Body of pancreas (tissue), 4 donors: ENCODE measurements around the gene APBA2. TPM values are rescaled to one million over a fixed set of nuclear protein-coding genes. Genes with fewer than 3 reads are reported as not detected.

Source experiments
- ATAC-seq: fragments of 150-250 bp; one replicate; pipeline ENCODE4 v1.9.1; 2016
- DNase-seq, 4 donors: peaks; one replicate each; pipeline ENCODE4 v3.0.0-alpha.2; 2019
- H3K27ac ChIP-seq, 4 donors: fragments of 200-600 bp; sonication (generic); 1 replicate in 3 of 4; 2 replicates in 1 of 4; pipeline versions ENCODE4 v1.5.1 to v1.6.1; 2016 to 2019; ENCODE audit warnings: mild to moderate bottlenecking in 1 of 4, mixed read lengths in 1 of 4, moderate library complexity in 1 of 4
- H3K27me3 ChIP-seq, 2 donors: fragments of 200-600 bp; sonication (generic); one replicate each; pipeline ENCODE4 v1.6.0; 2016; ENCODE audit warnings: mild to moderate bottlenecking in 1 of 2
- H3K36me3 ChIP-seq, 2 donors: fragments of 200-600 bp; sonication (generic); replicated peaks in 1 of 2; 2 replicates each; pipeline ENCODE4 v1.5.1; 2016; ENCODE audit warnings: low read depth in 2 of 2; ENCODE audit not compliant: insufficient read depth in 1 of 2
- H3K4me1 ChIP-seq: fragments of 200-600 bp; sonication (generic); one replicate; pipeline ENCODE4 v1.6.0; 2016
- H3K4me3 ChIP-seq, 2 donors: fragments of 200-600 bp; sonication (generic); 1 replicate in 1 of 2; 2 replicates in 1 of 2; pipeline ENCODE4 v1.5.1; 2016 to 2019
- H3K9me3 ChIP-seq, 3 donors: fragments of 200-600 bp; sonication (generic); 1 replicate in 2 of 3; 2 replicates in 1 of 3; pipeline ENCODE4 v1.5.1; 2016
- CTCF ChIP-seq, 7 experiments: fragments of 450-650 bp in 4 of 7; fragments of 200-600 bp in 3 of 7; sonication (generic) in 3 of 7; IDR thresholded peaks; one replicate each; pipeline ENCODE4 v1.5.1; 2016 to 2019; ENCODE audit warnings: antibody characterized with exemption in 7 of 7
- POLR2A ChIP-seq, 3 donors: fragments of 450-650 bp; IDR thresholded peaks; one replicate each; pipeline ENCODE4 v1.6.1; 2016; ENCODE audit warnings: antibody characterized with exemption in 3 of 3, mild to moderate bottlenecking in 2 of 3
- WGBS, 2 donors: methylation state at CpG; one replicate each; pipeline ENCODE4 v1.1.5; 2017; 5-methylcytosine and 5-hydroxymethylcytosine counted together
- intact Hi-C: fragments of 100-400 bp; cut with DNase I; formaldehyde crosslinking; loops from one replicate; pipeline ENCODE4 v1.15.1; 2023
- total RNA-seq, 2 donors: library from RNA; depleted of rRNA; stranded (reverse); fragments of >200 nt; gene quantifications; one replicate each; pipeline ENCODE4 v1.1.0, GENCODE V29; 2016

The APBA2 gene
- total RNA-seq, 2 donors from 2014 or later, result 13.2 to 29.0 TPM

- TF ChIP-seq POLR2A (IDR thresholded peaks at IDR 0.05), result no peak
- no peak for TF ChIP-seq CTCF (IDR thresholded peaks at IDR 0.05)
- WGBS, 2 donors, result 85 to 92% methylated on average over 8 to 12 of the region's 12 CpGs
- DNase-seq (no peak), ATAC-seq (no peak)
- no peaks in the 10 kb centered on the region for H3K36me3 ChIP-seq
- H3K27me3 ChIP-seq, result no peaks in the 10 kb centered on the region
- H3K4me1 ChIP-seq, result no peaks in the 10 kb centered on the region
- intact Hi-C loops, result no loop called here
- H3K4me3 ChIP-seq, result no peak overlapping the region
- H3K27ac ChIP-seq, result no peak overlapping the region
- no peaks in the 10 kb centered on the region for H3K9me3 ChIP-seq
Measured at GRCh38 chr15:29122506-29122905, 236.7 kb downstream of the APBA2 start.

- DNase-seq (no peak), ATAC-seq (no peak)
- Histone ChIP-seq H3K4me1 (no peaks in the 10 kb centered on the region), H3K4me3 (no peak overlapping the region), H3K9me3 (no peaks in the 10 kb centered on the region), H3K27me3 (no peaks in the 10 kb centered on the region), H3K36me3 (no peaks in the 10 kb centered on the region), H3K27ac (no peak overlapping the region)
- TF ChIP-seq CTCF (IDR thresholded peaks at IDR 0.05) (no peak), POLR2A (IDR thresholded peaks at IDR 0.05) (no peak)
- 90 to 91% methylated on average over 3 to 18 of the region's 18 CpGs for WGBS, 2 donors
- intact Hi-C loops, result no loop called here
Measured at GRCh38 chr15:29123171-29123570, 237.4 kb downstream of the APBA2 start.

- H3K4me3 ChIP-seq, result no peak overlapping the region
Measured at GRCh38 chr15:29123991-29124390, 238.2 kb downstream of the APBA2 start.

GRCh38 chr15:29124581-29125381 is 239.0 kb downstream of the APBA2 start:
- no peak overlapping the region for H3K27ac ChIP-seq
- no peak for ATAC-seq
- WGBS, 2 donors, result 81 to 87% methylated on average over 17 to 22 of the region's 22 CpGs
- H3K9me3 ChIP-seq, result no peaks in the 10 kb centered on the region
- no peaks in the 10 kb centered on the region for H3K4me1 ChIP-seq
- no peak overlapping the region for H3K4me3 ChIP-seq
- no peak for TF ChIP-seq POLR2A (IDR thresholded peaks at IDR 0.05)
- no peak for TF ChIP-seq CTCF (IDR thresholded peaks at IDR 0.05)
- no peak for DNase-seq
- H3K36me3 ChIP-seq, result no peaks in the 10 kb centered on the region
- intact Hi-C loops, result no loop called here
- H3K27me3 ChIP-seq, result no peaks in the 10 kb centered on the region

More at GRCh38 chr15:29123991-29124390, 238.2 kb downstream of the APBA2 start:
- no peak overlapping the region for H3K27ac ChIP-seq
- no peak for DNase-seq
- no peaks in the 10 kb centered on the region for H3K36me3 ChIP-seq
- no peaks in the 10 kb centered on the region for H3K4me1 ChIP-seq
- no peaks in the 10 kb centered on the region for H3K9me3 ChIP-seq
- intact Hi-C loops, result no loop called here
- WGBS, 2 donors, result 87 to 97% methylated on average over 4 to 9 of the region's 9 CpGs
- no peak for ATAC-seq
- TF ChIP-seq CTCF (IDR thresholded peaks at IDR 0.05) (no peak), POLR2A (IDR thresholded peaks at IDR 0.05) (no peak)
- H3K27me3 ChIP-seq, result no peaks in the 10 kb centered on the region
